Kidney epithelial cell (primary cell): ENCODE data around the gene ZNF486. TPM values are rescaled to one million over a fixed set of nuclear protein-coding genes. Genes with fewer than 3 reads are reported as not detected.

Source experiments
- DNase-seq: peaks from one replicate; pipeline ENCODE4 v3.0.0-alpha.2; 2010; ENCODE audit warnings: low read depth
- H3K27me3 ChIP-seq: 2 replicates; pipeline ENCODE4 v1.6.0; 2011; ENCODE audit warnings: low read length; ENCODE audit not compliant: control insufficient read depth, insufficient read depth
- H3K36me3 ChIP-seq: 2 replicates; pipeline ENCODE4 v1.5.1; 2011; ENCODE audit warnings: low read length; ENCODE audit not compliant: control insufficient read depth, insufficient read depth
- H3K4me3 ChIP-seq: 2 replicates; pipeline ENCODE4 v1.5.1; 2011; ENCODE audit warnings: low read depth, mild to moderate bottlenecking, control low read depth, low read length
- CTCF ChIP-seq: IDR thresholded peaks from 2 replicates; pipeline ENCODE4 v1.5.1; 2011; ENCODE audit warnings: mild to moderate bottlenecking, moderate library complexity, low read length, control low read depth, inconsistent platforms; ENCODE audit not compliant: insufficient read depth, poor library complexity, severe bottlenecking
- total RNA-seq: library from RNA; depleted of rRNA; stranded (reverse); fragments of >200 nt; gene quantifications from 2 replicates; pipeline ENCODE4 v1.2.3, GENCODE V29; 2015

Gene ZNF486
- total RNA-seq, 1 donor from 2014 or later: 24.6 TPM

GRCh38 chr19:20153281-20153680 lies 13.7 kb upstream of the ZNF486 start:
- no peak for DNase-seq

GRCh38 chr19:20154636-20155035 lies 12.4 kb upstream of the ZNF486 start:
- Histone ChIP-seq H3K27me3 (no peaks in the 10 kb centered on the region), H3K36me3 (no peaks in the 10 kb centered on the region), H3K4me3 (no peak overlapping the region)
- no peak for TF ChIP-seq CTCF
- no peak for DNase-seq

More at GRCh38 chr19:20153281-20153680, 13.7 kb upstream of the ZNF486 start:
- no peak overlapping the region for H3K4me3 ChIP-seq
- TF ChIP-seq CTCF: no peak
- H3K27me3 ChIP-seq: no peaks in the 10 kb centered on the region
- no peaks in the 10 kb centered on the region for H3K36me3 ChIP-seq

- no peak for TF ChIP-seq CTCF
- Histone ChIP-seq H3K27me3 (no peaks in the 10 kb centered on the region), H3K4me3 (no peak overlapping the region), H3K36me3 (no peaks in the 10 kb centered on the region)
- no peak for DNase-seq
These were observed 4.2 kb upstream of the ZNF486 start for GRCh38 chr19:20162821-20163220.

- H3K27me3 ChIP-seq: no peaks in the 10 kb centered on the region
- H3K4me3 ChIP-seq: no peak overlapping the region
- TF ChIP-seq CTCF: no peak
- DNase-seq: no peak
- H3K36me3 ChIP-seq: no peaks in the 10 kb centered on the region
These were observed 2.6 kb upstream of the ZNF486 start for GRCh38 chr19:20164456-20164855.

- no peak for TF ChIP-seq CTCF
- no peak overlapping the region for H3K4me3 ChIP-seq
- no peaks in the 10 kb centered on the region for H3K27me3 ChIP-seq
- no peak for DNase-seq
- no peaks in the 10 kb centered on the region for H3K36me3 ChIP-seq
These were observed 932 bp upstream of the ZNF486 start for GRCh38 chr19:20165971-20166592.

- TF ChIP-seq CTCF: no peak
- DNase-seq: no peak
- peak overlapping the region; percentile 92 for H3K4me3 ChIP-seq
- H3K27me3 ChIP-seq: no peaks in the 10 kb centered on the region
- no peaks in the 10 kb centered on the region for H3K36me3 ChIP-seq
These were observed 673 bp downstream of the ZNF486 start for GRCh38 chr19:20167651-20168122.
